Fibroblast of pulmonary artery (primary cell): ENCODE data around the gene GPR85.

Experiments
- DNase-seq: peaks from one replicate; pipeline ENCODE4 v3.0.0-alpha.2; 2010; ENCODE audit warnings: low read depth
- H3K4me3 ChIP-seq: replicated peaks from 2 replicates; pipeline ENCODE4 v1.5.1; 2011; ENCODE audit warnings: low read depth, mild to moderate bottlenecking, control low read depth, low read length, moderate library complexity
- TF ChIP-seq, protein P1 (sequence below): IDR thresholded peaks from 2 replicates; pipeline ENCODE4 v1.5.1; 2011; ENCODE audit warnings: mild to moderate bottlenecking, control low read depth, low read length, inconsistent platforms; ENCODE audit errors: missing control alignments

GPR85 gene

DNA sequence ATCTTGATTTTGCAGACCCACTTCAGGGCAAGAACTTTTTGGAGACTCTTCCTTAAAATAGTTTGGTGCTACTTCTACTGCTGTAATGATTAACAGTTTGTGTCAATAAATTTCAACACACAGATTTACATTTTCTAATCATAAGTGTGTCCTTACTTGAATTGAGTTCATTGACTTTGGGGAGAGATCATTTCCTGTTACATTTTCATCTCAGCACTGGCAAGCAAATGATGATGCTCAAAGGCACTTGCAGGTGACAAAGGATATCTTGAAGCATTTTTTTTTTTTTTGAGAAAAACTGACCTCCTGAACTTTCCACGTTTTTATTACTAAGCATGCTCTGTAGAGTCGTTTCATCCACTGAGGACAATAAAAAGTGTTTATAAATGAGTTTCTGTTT, 52.7 kb downstream of the GPR85 start:
- TF ChIP-seq, protein P1, sequence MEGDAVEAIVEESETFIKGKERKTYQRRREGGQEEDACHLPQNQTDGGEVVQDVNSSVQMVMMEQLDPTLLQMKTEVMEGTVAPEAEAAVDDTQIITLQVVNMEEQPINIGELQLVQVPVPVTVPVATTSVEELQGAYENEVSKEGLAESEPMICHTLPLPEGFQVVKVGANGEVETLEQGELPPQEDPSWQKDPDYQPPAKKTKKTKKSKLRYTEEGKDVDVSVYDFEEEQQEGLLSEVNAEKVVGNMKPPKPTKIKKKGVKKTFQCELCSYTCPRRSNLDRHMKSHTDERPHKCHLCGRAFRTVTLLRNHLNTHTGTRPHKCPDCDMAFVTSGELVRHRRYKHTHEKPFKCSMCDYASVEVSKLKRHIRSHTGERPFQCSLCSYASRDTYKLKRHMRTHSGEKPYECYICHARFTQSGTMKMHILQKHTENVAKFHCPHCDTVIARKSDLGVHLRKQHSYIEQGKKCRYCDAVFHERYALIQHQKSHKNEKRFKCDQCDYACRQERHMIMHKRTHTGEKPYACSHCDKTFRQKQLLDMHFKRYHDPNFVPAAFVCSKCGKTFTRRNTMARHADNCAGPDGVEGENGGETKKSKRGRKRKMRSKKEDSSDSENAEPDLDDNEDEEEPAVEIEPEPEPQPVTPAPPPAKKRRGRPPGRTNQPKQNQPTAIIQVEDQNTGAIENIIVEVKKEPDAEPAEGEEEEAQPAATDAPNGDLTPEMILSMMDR: no peak
- DNase-seq: no peak

More for the DNA sequence above, 52.7 kb downstream of the GPR85 start:
- no peak overlapping the region for H3K4me3 ChIP-seq
